ENCODE data around the gene ZNF57.

The ZNF57 gene

GRCh38 chr19:2885736-2886135 lies 15.0 kb upstream of the ZNF57 start:
- Histone ChIP-seq H3K4me1 (ENCODE audit: control insufficient read depth, insufficient read depth, low read length) (no peaks in the 10 kb centered on the region), H3K36me3 (ENCODE audit: control insufficient read depth in 2 of 2, insufficient read depth in 1 of 2, low read length in 2 of 2) (no peaks in the 10 kb centered on the region), H3K9me3 (ENCODE audit: control insufficient read depth, insufficient read depth, low read depth, low read length) (no peaks in the 10 kb centered on the region), H3K4me3 (ENCODE audit: low read depth, low read length) (no peak overlapping the region), H3K27ac (ENCODE audit: extremely low read depth, low read depth, low read length) (no peak overlapping the region)
- ChIA-PET CTCF (interaction anchor here (0.6 to 2.7 kb wide), 2 partner anchors 64 to 136 kb away, joined by 3 to 13 read pairs; no protein-coding TSS in a partner anchor), POLR2A (no interaction called here)
- TF ChIP-seq ZNF585B (tag by site-specific recombination; IDR thresholded peaks at IDR 0.05) (no peak), ZNF558 (tag by site-specific recombination; IDR thresholded peaks at IDR 0.05) (no peak), FEZF1 (tag by site-specific recombination; IDR thresholded peaks at IDR 0.05) (no peak), ZNF623 (tag by site-specific recombination; IDR thresholded peaks at IDR 0.05) (no peak), ZNF670 (tag by site-specific recombination; IDR thresholded peaks at IDR 0.05; ENCODE audit: low read depth) (no peak), ZNF639 (tag by site-specific recombination; IDR thresholded peaks at IDR 0.05) (no peak), ZNF513 (tag by site-specific recombination; IDR thresholded peaks at IDR 0.05) (no peak), ZNF514 (tag by site-specific recombination; IDR thresholded peaks at IDR 0.05) (no peak), ZNF266 (tag by site-specific recombination; IDR thresholded peaks at IDR 0.05; ENCODE audit: low read depth) (no peak), YY2 (tag by site-specific recombination; IDR thresholded peaks at IDR 0.05) (no peak), ZNF658 (tag by site-specific recombination; IDR thresholded peaks at IDR 0.05) (no peak)

- H3K4me1 ChIP-seq (ENCODE audit: control insufficient read depth, insufficient read depth, low read length): no peaks in the 10 kb centered on the region
- ChIA-PET CTCF (interaction anchor here (0.6 to 2.7 kb wide), 27 partner anchors 8 to 388 kb away, joined by 3 to 13 read pairs (median 3); partner anchors contain the start of genes ZNF556, ZNF57 and ZNF77), POLR2A (interaction anchor here (1.2 kb wide), 2 partner anchors 13 to 63 kb away, joined by 7 to 9 read pairs; partner anchors contain the start of gene ZNF57)
- H3K36me3 ChIP-seq (ENCODE audit: control insufficient read depth in 2 of 2, insufficient read depth in 1 of 2, low read length in 2 of 2): no peaks in the 10 kb centered on the region
- no peaks in the 10 kb centered on the region for H3K9me3 ChIP-seq (ENCODE audit: control insufficient read depth, insufficient read depth, low read depth, low read length)
- H3K4me3 ChIP-seq (ENCODE audit: low read depth, low read length): no peak overlapping the region
- no peak overlapping the region for H3K27ac ChIP-seq (ENCODE audit: extremely low read depth, low read depth, low read length)
- peak; percentile 37; the same call in 1 of the 2 replicates for TF ChIP-seq YY1 (tag by site-specific recombination; IDR thresholded peaks at IDR 0.05)
- peak; percentile 93 for TF ChIP-seq PRDM10 (tag by site-specific recombination; IDR thresholded peaks at IDR 0.05)
- TF ChIP-seq ZNF654 (tag by site-specific recombination; IDR thresholded peaks at IDR 0.05; ENCODE audit: low read depth): peak; percentile 74
- TF ChIP-seq SALL2 (tag by site-specific recombination; IDR thresholded peaks at IDR 0.05; ENCODE audit: borderline replicate concordance): no peak
- TF ChIP-seq ZNF660 (tag by site-specific recombination; IDR thresholded peaks at IDR 0.05): peak; percentile 52; the same call in 1 of the 2 replicates
- TF ChIP-seq ZNF302 (tag by site-specific recombination; IDR thresholded peaks at IDR 0.05; ENCODE audit: low read depth): no peak
- TF ChIP-seq ZNF133 (tag by site-specific recombination; IDR thresholded peaks at IDR 0.05): no peak
- TF ChIP-seq KLF17 (tag by site-specific recombination; IDR thresholded peaks at IDR 0.05): no peak
- no peak for TF ChIP-seq ZEB2 (tag by site-specific recombination; IDR thresholded peaks at IDR 0.05)
- TF ChIP-seq CTCF (tag by site-specific recombination; IDR thresholded peaks at IDR 0.05): peak; percentile 46; the same call in 1 of the 2 replicates
- 0 out of 2 replicates have a peak, but pooled peaks have one; percentile 16 for TF ChIP-seq ZNF692 (tag by site-specific recombination; IDR thresholded peaks at IDR 0.05)
Observed at GRCh38 chr19:2887391-2887914, 13.3 kb upstream of the ZNF57 start.
